Effector memory CD4-positive, alpha-beta T cell (primary cell): ENCODE results near the gene CHD1.

Experiments
- DNase-seq, 3 donors: peaks; one replicate each; pipeline ENCODE4 v3.0.0-alpha.2; 2020
- H3K27ac ChIP-seq: 2 replicates; pipeline ENCODE4 v1.7.0; 2013; ENCODE audit warnings: mild to moderate bottlenecking, low read length, moderate library complexity; ENCODE audit not compliant: insufficient read depth, poor library complexity, severe bottlenecking
- H3K27me3 ChIP-seq: replicated peaks from 2 replicates; pipeline ENCODE4 v1.7.0; 2013; ENCODE audit warnings: mild to moderate bottlenecking, low read length; ENCODE audit not compliant: insufficient read depth, control insufficient read depth, poor library complexity, severe bottlenecking
- H3K36me3 ChIP-seq: 2 replicates; pipeline ENCODE4 v1.7.0; 2013; ENCODE audit warnings: mild to moderate bottlenecking, low read length, moderate library complexity; ENCODE audit not compliant: control insufficient read depth, insufficient read depth
- H3K4me1 ChIP-seq: 2 replicates; pipeline ENCODE4 v1.7.0; 2013; ENCODE audit warnings: low read length, mild to moderate bottlenecking; ENCODE audit not compliant: control insufficient read depth, insufficient read depth, poor library complexity, severe bottlenecking
- H3K4me3 ChIP-seq: 2 replicates; pipeline ENCODE4 v1.7.0; 2013; ENCODE audit warnings: low read length, low read depth, mild to moderate bottlenecking; ENCODE audit not compliant: insufficient read depth, poor library complexity, severe bottlenecking
- H3K9me3 ChIP-seq: 2 replicates; pipeline ENCODE4 v1.7.0; 2013; ENCODE audit warnings: mild to moderate bottlenecking, low read length, moderate library complexity; ENCODE audit not compliant: control insufficient read depth

Gene CHD1

GRCh38 chr5:98905857-98906688 lies 22.7 kb downstream of the CHD1 start:
- no peak for DNase-seq
- peaks cover 34% of the 10 kb centered on the region for H3K36me3 ChIP-seq
- no peaks in the 10 kb centered on the region for H3K9me3 ChIP-seq
- H3K4me3 ChIP-seq = no peak overlapping the region
- no peak overlapping the region for H3K27ac ChIP-seq
- no peaks in the 10 kb centered on the region for H3K27me3 ChIP-seq
- peaks cover 14% of the 10 kb centered on the region for H3K4me1 ChIP-seq

DNA sequence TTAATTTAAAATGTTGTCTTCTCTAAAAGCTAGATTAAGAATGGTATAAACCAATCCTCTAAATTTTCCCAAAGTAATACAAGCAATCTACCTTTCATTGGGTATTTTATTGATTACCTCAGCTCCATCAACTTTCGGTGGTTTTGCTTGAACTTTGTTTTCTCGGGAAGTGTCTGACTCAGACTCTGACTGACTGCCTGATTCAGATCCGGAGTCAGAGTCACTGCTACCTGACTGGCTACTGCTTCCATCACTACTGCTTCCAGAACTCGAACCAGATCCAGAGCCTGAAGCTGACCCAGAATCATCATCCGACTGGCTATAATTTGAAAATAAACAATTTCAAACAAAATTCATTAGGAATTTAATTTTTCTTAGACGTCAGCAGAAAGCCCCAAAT lies 24.0 kb downstream of the CHD1 start:
- Histone ChIP-seq H3K36me3 (peaks cover 47% of the 10 kb centered on the region), H3K9me3 (no peaks in the 10 kb centered on the region), H3K27ac (no peak overlapping the region), H3K27me3 (no peaks in the 10 kb centered on the region), H3K4me1 (peaks cover 7% of the 10 kb centered on the region), H3K4me3 (no peak overlapping the region)
- no peak for DNase-seq

GRCh38 chr5:98902733-98903132 lies 26.1 kb downstream of the CHD1 start:
- Histone ChIP-seq H3K4me1 (peaks cover 6% of the 10 kb centered on the region), H3K27me3 (no peaks in the 10 kb centered on the region), H3K9me3 (no peaks in the 10 kb centered on the region), H3K4me3 (no peak overlapping the region), H3K27ac (no peak overlapping the region), H3K36me3 (peaks cover 66% of the 10 kb centered on the region)
- DNase-seq = no peak

GRCh38 chr5:98899456-98899855 lies 29.4 kb downstream of the CHD1 start:
- no peaks in the 10 kb centered on the region for H3K9me3 ChIP-seq
- peaks cover 90% of the 10 kb centered on the region for H3K36me3 ChIP-seq
- no peak for DNase-seq
- H3K4me1 ChIP-seq = no peaks in the 10 kb centered on the region
- no peaks in the 10 kb centered on the region for H3K27me3 ChIP-seq
- H3K27ac ChIP-seq = no peak overlapping the region
- no peak overlapping the region for H3K4me3 ChIP-seq

DNA sequence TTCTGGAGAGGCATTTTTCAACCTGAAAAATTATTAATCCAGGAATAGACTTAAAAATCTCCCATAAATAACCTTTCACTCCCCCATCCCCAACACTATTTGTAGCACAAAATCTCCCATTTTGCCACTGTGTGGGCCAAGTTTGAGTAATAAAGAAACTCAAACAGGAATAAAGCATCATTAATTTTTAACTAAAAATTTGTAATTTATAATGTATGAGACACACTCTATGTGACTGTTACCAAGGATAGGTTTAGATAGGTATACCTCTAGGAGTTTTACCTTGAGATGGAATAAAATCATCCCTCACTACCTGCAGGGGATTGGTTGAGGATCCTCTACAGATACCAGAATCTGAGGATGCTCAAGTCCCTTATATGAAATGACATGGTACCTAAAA lies 30.1 kb downstream of the CHD1 start:
- no peak overlapping the region for H3K27ac ChIP-seq
- H3K27me3 ChIP-seq = no peaks in the 10 kb centered on the region
- peaks cover 90% of the 10 kb centered on the region for H3K36me3 ChIP-seq
- DNase-seq = no peak
- H3K4me1 ChIP-seq = no peaks in the 10 kb centered on the region
- no peaks in the 10 kb centered on the region for H3K9me3 ChIP-seq
- no peak overlapping the region for H3K4me3 ChIP-seq

GRCh38 chr5:98891591-98891990 lies 37.2 kb downstream of the CHD1 start:
- H3K36me3 ChIP-seq = peaks cover 82% of the 10 kb centered on the region
- H3K27ac ChIP-seq = no peak overlapping the region
- H3K9me3 ChIP-seq = no peaks in the 10 kb centered on the region
- no peak for DNase-seq
- no peaks in the 10 kb centered on the region for H3K27me3 ChIP-seq
- H3K4me3 ChIP-seq = no peak overlapping the region
- H3K4me1 ChIP-seq = no peaks in the 10 kb centered on the region

- H3K36me3 ChIP-seq = peaks cover 89% of the 10 kb centered on the region
- H3K27me3 ChIP-seq = no peaks in the 10 kb centered on the region
- H3K27ac ChIP-seq = no peak overlapping the region
- DNase-seq = no peak
- H3K4me3 ChIP-seq = no peak overlapping the region
- no peaks in the 10 kb centered on the region for H3K4me1 ChIP-seq
- no peaks in the 10 kb centered on the region for H3K9me3 ChIP-seq
Measured at GRCh38 chr5:98880598-98880997, 48.2 kb downstream of the CHD1 start.

- H3K27ac ChIP-seq = no peak overlapping the region
- H3K9me3 ChIP-seq = no peaks in the 10 kb centered on the region
- peaks cover 89% of the 10 kb centered on the region for H3K36me3 ChIP-seq
- DNase-seq = no peak
- no peak overlapping the region for H3K4me3 ChIP-seq
- no peaks in the 10 kb centered on the region for H3K4me1 ChIP-seq
- H3K27me3 ChIP-seq = no peaks in the 10 kb centered on the region
Measured at GRCh38 chr5:98880151-98880550, 48.7 kb downstream of the CHD1 start.

GRCh38 chr5:98877600-98877999 lies 51.2 kb downstream of the CHD1 start:
- H3K4me1 ChIP-seq = no peaks in the 10 kb centered on the region
- peaks cover 80% of the 10 kb centered on the region for H3K36me3 ChIP-seq
- H3K4me3 ChIP-seq = no peak overlapping the region
- no peaks in the 10 kb centered on the region for H3K27me3 ChIP-seq
- H3K27ac ChIP-seq = no peak overlapping the region
- no peak for DNase-seq
- no peaks in the 10 kb centered on the region for H3K9me3 ChIP-seq

GRCh38 chr5:98872674-98873073 lies 56.1 kb downstream of the CHD1 start:
- Histone ChIP-seq H3K4me1 (no peaks in the 10 kb centered on the region), H3K9me3 (no peaks in the 10 kb centered on the region), H3K4me3 (no peak overlapping the region), H3K27ac (no peak overlapping the region), H3K27me3 (no peaks in the 10 kb centered on the region), H3K36me3 (peaks cover 78% of the 10 kb centered on the region)
- no peak for DNase-seq
